ENCODE data around the gene PHAX.
"Not testable (repeated sequence)": the region's sequence is repeated elsewhere in the genome, so short reads cannot be mapped to it uniquely, and the experiment has no call there.

The PHAX gene

GRCh38 chr5:126597156-126597555 lies 3.6 kb upstream of the PHAX start:
- no peak for TF ChIP-seq CTCF (IDR thresholded peaks at IDR 0.05; ENCODE audit: low read depth, low read length)
- TF ChIP-seq MYC (IDR thresholded peaks at IDR 0.05; ENCODE audit: low read depth, low read length): no peak
- TF ChIP-seq POLR2A (IDR thresholded peaks at IDR 0.05; ENCODE audit: extremely low read depth, insufficient read length): no peak
- TF ChIP-seq MAX (IDR thresholded peaks at IDR 0.05; ENCODE audit: low read depth, low read length): no peak
- H3K4me3 ChIP-seq (ENCODE audit: low read depth, low read length): no peak overlapping the region
- DNase-seq (ENCODE audit: low read depth): peak; percentile 30

- no peak for DNase-seq (ENCODE audit: low read depth)
- H3K4me3 ChIP-seq (ENCODE audit: low read depth, low read length): no peak overlapping the region
- TF ChIP-seq MAX (IDR thresholded peaks at IDR 0.05; ENCODE audit: low read depth, low read length): no peak
- TF ChIP-seq POLR2A (IDR thresholded peaks at IDR 0.05; ENCODE audit: extremely low read depth, insufficient read length): no peak
- TF ChIP-seq CTCF (IDR thresholded peaks at IDR 0.05; ENCODE audit: low read depth, low read length): no peak
- TF ChIP-seq MYC (IDR thresholded peaks at IDR 0.05; ENCODE audit: low read depth, low read length): no peak
Measured at GRCh38 chr5:126599499-126599898, 1.2 kb upstream of the PHAX start.

GRCh38 chr5:126599971-126600630 lies 646 bp upstream of the PHAX start:
- not testable (repeated sequence) for DNase-seq (ENCODE audit: low read depth)
- peak overlapping the region; percentile 98 for H3K4me3 ChIP-seq (ENCODE audit: low read depth, low read length)

GRCh38 chr5:126603402-126603991 lies 2.8 kb downstream of the PHAX start:
- H3K4me3 ChIP-seq (ENCODE audit: low read depth, low read length): no peak overlapping the region
- TF ChIP-seq MAX (IDR thresholded peaks at IDR 0.05; ENCODE audit: low read depth, low read length) (no peak), CTCF (IDR thresholded peaks at IDR 0.05; ENCODE audit: low read depth, low read length) (no peak), POLR2A (IDR thresholded peaks at IDR 0.05; ENCODE audit: extremely low read depth, insufficient read length) (no peak), MYC (IDR thresholded peaks at IDR 0.05; ENCODE audit: low read depth, low read length) (no peak)

GRCh38 chr5:126605525-126605924 lies 4.8 kb downstream of the PHAX start:
- DNase-seq (ENCODE audit: low read depth): no peak
- TF ChIP-seq MAX (IDR thresholded peaks at IDR 0.05; ENCODE audit: low read depth, low read length) (no peak), MYC (IDR thresholded peaks at IDR 0.05; ENCODE audit: low read depth, low read length) (no peak), POLR2A (IDR thresholded peaks at IDR 0.05; ENCODE audit: extremely low read depth, insufficient read length) (no peak), CTCF (IDR thresholded peaks at IDR 0.05; ENCODE audit: low read depth, low read length) (no peak)
- H3K4me3 ChIP-seq (ENCODE audit: low read depth, low read length): peak overlapping the region; percentile 32

More at GRCh38 chr5:126603402-126603991, 2.8 kb downstream of the PHAX start:
- DNase-seq (ENCODE audit: low read depth): no peak

- TF ChIP-seq MYC (IDR thresholded peaks at IDR 0.05; ENCODE audit: low read depth, low read length) (no peak), POLR2A (IDR thresholded peaks at IDR 0.05; ENCODE audit: extremely low read depth, insufficient read length) (no peak), CTCF (IDR thresholded peaks at IDR 0.05; ENCODE audit: low read depth, low read length) (no peak), MAX (IDR thresholded peaks at IDR 0.05; ENCODE audit: low read depth, low read length) (no peak)
Measured at GRCh38 chr5:126610160-126610559, 9.4 kb downstream of the PHAX start.

More at GRCh38 chr5:126610160-126610559, 9.4 kb downstream of the PHAX start:
- no peak for DNase-seq (ENCODE audit: low read depth)
- no peak overlapping the region for H3K4me3 ChIP-seq (ENCODE audit: low read depth, low read length)
